ENCODE results near the gene PARG.
"Not testable (repeated sequence)": the region's sequence is repeated elsewhere in the genome, so short reads cannot be mapped to it uniquely, and the experiment has no call there.

The PARG gene

GRCh38 chr10:49941447-49942338 lies at the start of gene PARG, which contains the start of gene TIMM23B:
Gene PARG (minus strand): TSS chr10:49942027. CDS start chr10:49941725, 302 bp downstream.
Gene TIMM23B (plus strand): TSS chr10:49942053. CDS start chr10:49942195, 142 bp downstream.
- DNase-seq: peak; percentile 49 to 54

DNA sequence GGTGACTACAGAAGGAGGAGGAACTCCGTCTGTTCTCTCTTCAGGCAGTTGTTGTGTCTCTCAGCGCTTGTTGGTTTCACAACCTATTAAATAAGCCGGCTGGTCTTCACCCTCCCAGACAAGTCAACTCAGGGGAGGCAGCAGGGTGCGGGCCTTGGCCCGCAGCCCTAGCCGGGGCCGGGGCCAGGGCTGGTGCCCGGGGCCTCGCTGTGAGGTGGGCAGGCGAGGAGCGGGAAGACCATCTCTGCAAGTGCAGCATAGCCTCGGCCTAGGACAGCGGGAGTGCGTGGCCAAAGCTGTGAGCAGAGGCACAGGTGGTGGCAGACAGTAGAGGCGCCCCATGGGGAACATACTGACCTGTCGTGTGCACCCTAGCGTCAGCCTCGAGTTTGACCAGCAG lies 46.5 kb upstream of the PARG start, which contains the start of gene AGAP6:
Gene AGAP6 (plus strand): TSS at position 31 of the 400 bp plus-strand sequence. CDS start 310 bp downstream, at position 341.
- DNase-seq: not testable (repeated sequence)

GRCh38 chr10:49987207-49987606 lies 45.4 kb upstream of the PARG start:
- not testable (repeated sequence) for DNase-seq

DNA sequence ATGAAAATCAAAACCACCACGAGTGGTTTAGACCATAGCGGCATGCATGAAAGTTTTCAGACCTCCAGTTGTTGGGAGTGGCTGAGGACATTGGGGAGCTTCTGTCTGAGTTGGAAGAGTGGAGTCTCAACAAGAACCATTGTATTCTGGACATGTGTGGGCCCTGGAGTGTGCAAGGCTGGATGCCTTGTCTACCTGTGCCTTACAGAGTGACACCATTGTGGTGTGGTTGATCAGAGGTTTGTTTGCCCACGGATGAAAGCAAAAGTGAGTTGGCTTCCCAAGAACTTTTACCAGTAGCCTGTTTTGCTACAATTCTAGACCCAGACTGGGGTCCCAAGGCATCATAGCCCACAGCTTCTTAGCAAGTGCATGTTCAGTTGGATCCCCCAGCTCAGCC lies 35.9 kb upstream of the PARG start:
- DNase-seq: not testable (repeated sequence)

GRCh38 chr10:49972094-49972493 lies 30.3 kb upstream of the PARG start:
- DNase-seq: not testable (repeated sequence)

DNA sequence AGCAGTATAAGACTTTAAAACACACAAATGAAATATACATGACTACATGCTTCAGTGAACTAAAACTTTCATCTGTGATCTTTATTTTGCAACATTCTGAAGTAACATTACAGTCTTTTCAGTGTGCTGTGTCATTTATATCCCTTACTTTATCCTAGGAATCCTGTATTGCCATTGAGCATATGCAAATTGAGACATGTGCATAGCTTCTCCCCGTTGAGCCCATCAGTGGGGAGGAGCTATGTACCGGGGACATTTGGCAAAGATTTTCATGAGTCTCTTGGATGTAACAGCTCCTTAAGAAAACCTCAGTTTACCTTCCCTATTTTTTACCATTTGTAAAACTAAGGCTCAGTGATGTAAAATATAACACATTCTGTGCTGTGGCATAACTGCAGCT lies 29.6 kb upstream of the PARG start:
- not testable (repeated sequence) for DNase-seq

- not testable (repeated sequence) for DNase-seq
These were observed 28.6 kb upstream of the PARG start for GRCh38 chr10:49970331-49970857.

- DNase-seq: not testable (repeated sequence)
These were observed 11.3 kb upstream of the PARG start for GRCh38 chr10:49953122-49953521.

DNA sequence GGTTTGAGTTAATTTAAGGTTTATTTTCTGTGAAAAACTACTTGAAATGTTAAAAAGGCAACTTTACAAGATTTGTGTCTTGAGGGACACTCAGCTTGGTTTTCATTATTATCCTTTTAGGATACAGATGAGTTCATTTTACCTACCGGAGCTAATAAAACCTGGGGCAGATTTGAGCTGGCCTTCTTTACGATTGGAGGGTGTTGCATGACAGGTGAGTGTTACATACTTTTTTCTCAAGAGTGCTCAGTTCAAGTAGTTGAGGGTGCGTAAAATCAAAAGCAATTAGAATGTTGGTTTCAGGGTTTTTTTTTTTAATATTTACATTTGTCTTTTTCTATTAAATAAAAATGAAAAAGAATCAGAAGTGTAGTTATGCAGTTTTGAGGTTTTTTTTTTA lies 10.2 kb upstream of the PARG start:
- not testable (repeated sequence) for DNase-seq

DNA sequence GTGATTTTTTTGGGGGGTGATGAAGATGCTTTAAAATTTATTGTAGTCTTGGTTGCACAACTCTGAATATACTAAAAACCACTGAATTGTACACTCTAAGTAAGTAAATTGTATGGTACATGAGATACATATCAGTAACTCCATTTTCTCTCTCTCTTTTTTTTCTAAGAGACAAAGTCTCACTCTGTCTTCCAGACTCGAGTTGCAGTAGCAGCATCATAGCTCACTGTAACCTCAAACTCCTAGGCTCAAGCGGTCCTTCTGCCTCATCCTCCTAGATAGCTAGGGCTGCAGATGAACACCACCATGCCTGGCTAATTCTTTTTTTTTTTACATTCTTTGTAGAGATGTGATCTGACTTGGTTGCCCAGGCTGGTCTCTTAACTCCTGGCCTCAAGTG lies 6.9 kb upstream of the PARG start:
- not testable (repeated sequence) for DNase-seq

DNA sequence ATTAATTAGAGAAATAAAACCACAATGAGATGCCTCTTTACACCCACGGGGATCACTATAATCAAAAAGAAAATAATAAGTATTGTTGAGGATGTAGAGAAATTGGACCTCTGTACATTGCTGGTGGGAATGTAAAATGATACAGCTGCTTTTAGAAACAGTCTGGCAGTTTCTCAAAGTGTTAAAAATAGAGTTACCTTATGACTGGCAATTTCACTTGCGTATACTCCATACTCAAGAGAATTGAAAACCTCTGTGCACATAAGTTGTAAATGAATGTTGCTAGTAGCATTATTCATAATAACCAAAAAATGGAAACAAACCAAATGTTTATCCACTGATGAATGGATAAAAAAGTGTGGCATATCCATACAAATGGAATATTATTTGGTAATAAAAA lies 6.3 kb upstream of the PARG start:
- not testable (repeated sequence) for DNase-seq

GRCh38 chr10:49943607-49944006 lies 1.8 kb upstream of the PARG start:
- not testable (repeated sequence) for DNase-seq

GRCh38 chr10:49942339-49942705 lies 495 bp upstream of the PARG start:
- not testable (repeated sequence) for DNase-seq

GRCh38 chr10:49931959-49932728 lies 9.7 kb downstream of the PARG start:
- not testable (repeated sequence) for DNase-seq

- DNase-seq: not testable (repeated sequence)
These were observed 10.6 kb downstream of the PARG start for GRCh38 chr10:49931276-49931675.

DNA sequence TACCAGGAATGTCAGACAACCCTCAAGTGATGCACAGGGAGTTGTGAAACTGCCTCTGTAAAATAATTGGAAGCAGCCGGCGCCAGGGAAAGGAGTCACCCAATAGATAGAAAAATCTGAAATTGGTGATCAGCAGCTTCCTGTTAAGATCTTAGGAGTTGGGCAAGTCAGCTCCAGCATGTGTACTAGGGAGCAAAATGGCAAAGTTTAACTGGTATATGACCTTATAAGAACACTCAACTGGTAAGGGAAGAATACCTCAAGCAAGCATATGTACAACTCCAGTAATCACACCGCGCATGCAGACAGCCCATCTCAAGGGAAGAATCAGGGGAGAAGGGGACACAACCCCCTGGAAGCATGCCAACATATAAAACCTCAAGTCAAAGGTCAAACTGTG lies 18.3 kb downstream of the PARG start:
- DNase-seq: not testable (repeated sequence)

GRCh38 chr10:49922041-49922440 lies 19.8 kb downstream of the PARG start:
- DNase-seq: not testable (repeated sequence)

- DNase-seq: not testable (repeated sequence)
These were observed 23.9 kb downstream of the PARG start for GRCh38 chr10:49917927-49918326.

DNA sequence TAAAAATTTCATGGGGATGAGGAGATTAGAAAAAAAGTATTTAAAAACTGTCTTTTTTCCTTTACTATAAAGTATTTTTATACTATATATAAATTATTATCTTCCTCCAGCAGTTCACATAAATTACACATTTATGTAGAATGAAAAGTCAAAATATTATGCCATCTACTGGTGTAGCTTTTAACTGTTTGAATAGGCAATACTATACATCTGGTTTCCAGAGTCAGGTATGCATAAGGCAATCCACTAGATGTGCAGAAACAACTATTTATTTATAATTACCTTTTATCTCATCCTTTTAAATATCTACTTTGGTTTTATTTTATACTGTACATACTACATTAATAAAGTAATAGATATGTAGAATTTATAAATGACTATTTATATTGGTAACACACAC lies 25.4 kb downstream of the PARG start:
- DNase-seq: not testable (repeated sequence)

DNA sequence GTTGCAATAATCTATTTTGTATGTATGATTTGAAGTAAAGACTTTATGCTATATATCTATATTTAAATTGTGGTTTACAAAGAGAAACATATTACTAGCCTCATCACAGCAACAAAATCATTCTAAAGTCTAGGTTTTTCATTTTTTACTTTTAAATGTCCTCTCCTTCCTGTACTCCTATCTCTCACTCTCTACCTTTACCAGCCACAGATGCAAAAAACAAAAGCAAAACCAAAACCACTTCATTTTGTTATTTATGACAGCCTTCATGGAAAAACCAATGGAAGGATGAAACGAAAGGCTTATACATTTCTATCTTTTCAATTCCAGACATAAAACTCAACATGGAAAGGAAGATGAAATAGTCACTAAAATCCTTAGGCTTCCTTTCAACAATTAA lies 31.5 kb downstream of the PARG start:
- DNase-seq: not testable (repeated sequence)

DNA sequence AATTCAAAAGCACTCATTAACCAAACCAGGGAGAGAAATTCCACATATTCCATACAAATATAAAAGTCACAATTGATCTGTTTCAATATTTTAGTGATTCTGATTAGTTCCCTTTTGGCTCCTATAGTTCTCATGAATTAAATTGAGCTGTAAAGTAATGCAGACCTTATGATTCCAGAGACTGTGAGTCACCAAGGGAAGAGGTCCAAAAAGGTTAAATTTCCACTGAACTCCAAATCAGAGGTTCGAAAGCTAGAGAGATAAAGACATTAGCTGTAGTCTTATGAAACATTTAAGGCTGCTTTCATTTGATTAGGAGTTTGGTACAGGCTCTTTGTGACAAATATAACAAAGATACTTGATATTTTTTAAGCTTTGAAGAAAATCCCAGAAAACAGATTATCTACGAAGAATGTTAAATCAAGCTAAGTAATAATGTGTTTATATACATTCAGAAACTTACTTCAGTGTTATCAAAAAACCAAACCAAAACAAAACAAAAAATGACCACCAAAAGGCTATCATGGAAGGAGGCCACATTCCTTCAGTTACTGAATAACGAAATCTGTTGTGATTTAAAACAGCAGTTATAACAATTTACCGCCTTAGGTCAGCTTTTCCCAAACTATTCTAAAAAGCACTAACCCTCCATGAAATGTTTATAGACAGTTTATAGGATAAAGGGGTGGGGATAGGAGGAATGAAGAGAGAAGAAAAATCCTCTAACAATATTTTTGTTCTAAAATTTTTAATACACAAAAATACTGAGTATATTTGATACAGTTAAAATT lies 33.3 kb downstream of the PARG start:
- not testable (repeated sequence) for DNase-seq

DNA sequence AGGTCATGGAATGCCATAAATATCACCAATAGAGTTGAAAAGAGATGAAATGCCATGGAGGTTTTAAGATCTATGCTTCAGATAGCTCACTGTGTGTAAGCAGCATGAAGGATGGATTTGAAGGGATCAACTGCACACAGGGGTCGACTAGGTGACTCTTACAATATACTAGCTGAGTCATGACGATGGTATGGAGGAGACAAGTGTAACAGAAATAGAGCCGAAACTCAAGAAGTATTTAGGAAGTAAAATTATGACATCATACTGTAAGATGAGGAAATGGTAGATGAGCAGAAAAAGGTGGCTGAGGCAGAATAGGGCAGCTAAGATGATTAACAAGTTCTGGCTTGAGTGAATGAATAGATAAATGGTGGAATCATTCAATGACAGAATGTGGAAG lies 38.0 kb downstream of the PARG start:
- DNase-seq: not testable (repeated sequence)
